Measurements from ENCODE around the gene PLEKHG5.

- TF ChIP-seq CTCF (conservative IDR thresholded peaks at IDR 0.05; ENCODE audit: low read depth, low read length) = no peak
- TF ChIP-seq EZH2 (IDR thresholded peaks at IDR 0.05; ENCODE audit: low read length, unreplicated experiment) = no peak
Measured at GRCh38 chr1:6491081-6491449, 402 bp downstream of the PLEKHG5 start.

Data from PC-3 (cell line).